Kidney (tissue), 14 donors: ENCODE measurements around the gene CD68. TPM values are rescaled to one million over a fixed set of nuclear protein-coding genes. Genes with fewer than 3 reads are reported as not detected.

Source experiments
- DNase-seq, 5 donors: peaks; one replicate each; pipeline ENCODE4 v3.0.0-alpha.2; 2013 to 2020
- FAIRE-seq: peaks from 2 replicates; lab custom pipeline; 2012; peaks lifted over from hg19 to GRCh38; lab: Jason Lieb, UNC
- H3K27ac ChIP-seq, 2 donors: one replicate each; pipeline ENCODE4 v1.7.0; 2013; ENCODE audit warnings: low read depth in 2 of 2, low read length in 2 of 2, inconsistent platforms in 1 of 2
- H3K27me3 ChIP-seq: one replicate; pipeline ENCODE4 v1.7.1; 2013; ENCODE audit warnings: low read length, inconsistent platforms; ENCODE audit not compliant: control insufficient read depth, insufficient read depth
- H3K36me3 ChIP-seq, 3 donors: one replicate each; pipeline versions ENCODE4 v1.7.0 to v1.7.1; 2013; ENCODE audit warnings: low read length in 3 of 3, control low read depth in 1 of 3, inconsistent platforms in 1 of 3; ENCODE audit not compliant: insufficient read depth in 3 of 3, control insufficient read depth in 2 of 3
- H3K4me1 ChIP-seq, 3 donors: one replicate each; pipeline versions ENCODE4 v1.7.0 to v1.7.1; 2013; ENCODE audit warnings: low read length in 3 of 3, inconsistent platforms in 1 of 3, low read depth in 1 of 3; ENCODE audit not compliant: control insufficient read depth in 2 of 3, insufficient read depth in 2 of 3
- H3K4me3 ChIP-seq, 3 donors: one replicate each; pipeline versions ENCODE4 v1.7.0 to v1.8.1; 2013; ENCODE audit warnings: low read length in 3 of 3, control low read depth in 1 of 3, inconsistent platforms in 1 of 3
- H3K9ac ChIP-seq, 3 donors: one replicate each; pipeline versions ENCODE4 v1.7.0 to v1.7.1; 2013; ENCODE audit warnings: low read length in 3 of 3, control low read depth in 1 of 3, inconsistent platforms in 1 of 3
- H3K9me3 ChIP-seq, 3 donors: one replicate each; pipeline versions ENCODE4 v1.7.0 to v1.7.1; 2013; ENCODE audit warnings: low read length in 3 of 3, control low read depth in 1 of 3, inconsistent platforms in 1 of 3; ENCODE audit not compliant: control insufficient read depth in 2 of 3, insufficient read depth in 1 of 3
- intact Hi-C: fragments of 100-400 bp; cut with DNase I; formaldehyde crosslinking; loops from one replicate; pipeline ENCODE4 v1.11.1; 2022
- polyA plus RNA-seq: library from polyadenylated mRNA; stranded (reverse); fragments of 350-450 nt; fragmentation: Illumina TruSeq; extraction: RNeasy Lipid Tissue Mini Kit (QIAGEN cat#74804); gene quantifications from one replicate; pipeline ENCODE4 v1.2.3, GENCODE V29; 2014; ENCODE audit warnings: low read depth, low replicate concordance; ENCODE audit not compliant: insufficient read depth
- total RNA-seq: library from RNA; stranded (reverse); fragmentation: NEBNext Ultra II Directional; extraction: Animal tissue kit (Norgen Biotek cat#: 25700); gene quantifications from one replicate; pipeline ENCODE4 v1.2.1, GENCODE V29; 2021
- TF ChIP-seq, protein P1 (sequence below): IDR thresholded peaks from 3 replicates; pipeline ENCODE4 v1.5.1; 2012; ENCODE audit warnings: mild to moderate bottlenecking, moderate library complexity, borderline replicate concordance; ENCODE audit not compliant: insufficient read depth; ENCODE audit errors: extremely low read depth
- donor health status: control.
- donor health status: control.
- donor health status: control.
- donor health status: control.
- donor health status: control.
- donor health status: DM: yes; HTN: yes; CAD: no.
- donor health status: Normal renal cell carcinoma (clear cell type).

CD68 gene
- total and polyA plus RNA-seq, 2 donors from 2014 or later, result 38.3 to 92.6 TPM

DNA sequence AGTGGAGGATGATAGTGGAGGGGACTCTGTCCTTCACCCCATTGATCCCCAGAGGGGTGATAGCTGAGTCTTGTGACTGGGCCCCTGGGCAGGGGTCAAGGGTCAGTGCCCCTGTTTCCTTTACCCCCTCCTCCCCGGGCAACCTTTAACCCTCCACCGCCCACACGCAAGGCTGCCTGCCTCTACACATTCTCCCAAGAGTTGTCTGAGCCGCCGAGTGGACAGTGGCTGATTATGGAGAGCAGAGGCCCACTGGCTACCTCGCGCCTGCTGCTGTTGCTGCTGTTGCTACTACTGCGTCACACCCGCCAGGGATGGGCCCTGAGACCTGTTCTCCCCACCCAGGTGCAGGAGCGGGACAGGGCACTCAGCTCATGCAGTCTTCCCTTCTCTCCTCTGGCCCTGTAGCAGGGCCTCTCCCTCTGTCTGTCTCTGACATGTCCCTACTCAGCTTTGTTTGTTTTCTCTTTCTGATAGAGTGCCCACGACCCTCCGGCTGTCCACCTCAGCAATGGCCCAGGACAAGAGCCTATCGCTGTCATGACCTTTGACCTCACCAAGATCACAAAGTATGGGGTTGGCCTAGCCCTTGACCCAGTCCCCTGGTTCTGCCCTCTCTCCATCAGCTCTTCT lies 50.6 kb downstream of the CD68 start, which contains the start of gene SHBG:
Gene SHBG (plus strand): TSS at position 197 of the 633 bp plus-strand sequence. CDS start 38 bp downstream, at position 235.
- intact Hi-C loops, result no loop called here
- Histone ChIP-seq H3K9ac (no peak within 1 kb of the TSS), H3K27me3 (no peaks in the 10 kb centered on the region), H3K27ac (no peak within 1 kb of the TSS), H3K36me3 (no peaks in the 10 kb centered on the region), H3K4me3 (no peak within 1 kb of the TSS), H3K4me1 (peaks cover 0 to 9% (median 9%) of the 10 kb centered on the region in 3 donors), H3K9me3 (no peaks in the 10 kb centered on the region)
- TF ChIP-seq, protein P1, sequence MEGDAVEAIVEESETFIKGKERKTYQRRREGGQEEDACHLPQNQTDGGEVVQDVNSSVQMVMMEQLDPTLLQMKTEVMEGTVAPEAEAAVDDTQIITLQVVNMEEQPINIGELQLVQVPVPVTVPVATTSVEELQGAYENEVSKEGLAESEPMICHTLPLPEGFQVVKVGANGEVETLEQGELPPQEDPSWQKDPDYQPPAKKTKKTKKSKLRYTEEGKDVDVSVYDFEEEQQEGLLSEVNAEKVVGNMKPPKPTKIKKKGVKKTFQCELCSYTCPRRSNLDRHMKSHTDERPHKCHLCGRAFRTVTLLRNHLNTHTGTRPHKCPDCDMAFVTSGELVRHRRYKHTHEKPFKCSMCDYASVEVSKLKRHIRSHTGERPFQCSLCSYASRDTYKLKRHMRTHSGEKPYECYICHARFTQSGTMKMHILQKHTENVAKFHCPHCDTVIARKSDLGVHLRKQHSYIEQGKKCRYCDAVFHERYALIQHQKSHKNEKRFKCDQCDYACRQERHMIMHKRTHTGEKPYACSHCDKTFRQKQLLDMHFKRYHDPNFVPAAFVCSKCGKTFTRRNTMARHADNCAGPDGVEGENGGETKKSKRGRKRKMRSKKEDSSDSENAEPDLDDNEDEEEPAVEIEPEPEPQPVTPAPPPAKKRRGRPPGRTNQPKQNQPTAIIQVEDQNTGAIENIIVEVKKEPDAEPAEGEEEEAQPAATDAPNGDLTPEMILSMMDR, result no peak
- peak in 1 of 5 donors; percentile 57 for DNase-seq
- no peak for FAIRE-seq

Other genes starting within 250 kb of the CD68 start
- 26.0 TPM for gene ACAP1, start 243.1 kb upstream of the CD68 start, total RNA-seq
- gene ACAP1, start 243.1 kb upstream of the CD68 start, polyA plus RNA-seq, result 9.9 TPM
- 14.4 TPM for gene KCTD11, start 227.5 kb upstream of the CD68 start, total RNA-seq
- 7.2 TPM for gene KCTD11, start 227.5 kb upstream of the CD68 start, polyA plus RNA-seq
- gene TMEM95, start 224.5 kb upstream of the CD68 start, total RNA-seq, result not detected
- not detected for gene TMEM95, start 224.5 kb upstream of the CD68 start, polyA plus RNA-seq
- 9.3 TPM for gene TNK1, start 198.5 kb upstream of the CD68 start, total RNA-seq
- 7.6 TPM for gene TNK1, start 198.5 kb upstream of the CD68 start, polyA plus RNA-seq
- gene PLSCR3, start 185.1 kb upstream of the CD68 start, total RNA-seq, result 35.0 TPM
- gene PLSCR3, start 185.1 kb upstream of the CD68 start, polyA plus RNA-seq, result 26.4 TPM
- 55.8 TPM for gene TMEM256, start 175.5 kb upstream of the CD68 start, total RNA-seq
- gene TMEM256, start 175.5 kb upstream of the CD68 start, polyA plus RNA-seq, result 389 TPM
- gene NLGN2, start 171.8 kb upstream of the CD68 start, total RNA-seq, result 23.4 TPM
- 7.3 TPM for gene NLGN2, start 171.8 kb upstream of the CD68 start, polyA plus RNA-seq
- not detected for gene SPEM1, start 159.3 kb upstream of the CD68 start, total RNA-seq
- gene SPEM1, start 159.3 kb upstream of the CD68 start, polyA plus RNA-seq, result not detected
- not detected for gene SPEM2, start 154.0 kb upstream of the CD68 start, total RNA-seq
- gene SPEM2, start 154.0 kb upstream of the CD68 start, polyA plus RNA-seq, result not detected
- gene SPEM3, start 150.8 kb upstream of the CD68 start, total RNA-seq, result not detected
- gene SPEM3, start 150.8 kb upstream of the CD68 start, polyA plus RNA-seq, result not detected
- 10.0 TPM for gene TMEM102, start 144.2 kb upstream of the CD68 start, total RNA-seq
- gene TMEM102, start 144.2 kb upstream of the CD68 start, polyA plus RNA-seq, result 10.0 TPM
- 1.4 TPM for gene FGF11, start 140.1 kb upstream of the CD68 start, total RNA-seq
- gene FGF11, start 140.1 kb upstream of the CD68 start, polyA plus RNA-seq, result 7.7 TPM
- 11.9 TPM for gene CHRNB1, start 134.6 kb upstream of the CD68 start, total RNA-seq
- 19.3 TPM for gene CHRNB1, start 134.6 kb upstream of the CD68 start, polyA plus RNA-seq
- 64.8 TPM for gene ZBTB4, start 100.0 kb upstream of the CD68 start, total RNA-seq
- gene ZBTB4, start 100.0 kb upstream of the CD68 start, polyA plus RNA-seq, result 23.2 TPM
- not detected for gene SLC35G6, start 98.2 kb upstream of the CD68 start, total RNA-seq
- not detected for gene SLC35G6, start 98.2 kb upstream of the CD68 start, polyA plus RNA-seq
- 133 TPM for gene POLR2A, start 95.3 kb upstream of the CD68 start, total RNA-seq
- 18.6 TPM for gene POLR2A, start 95.3 kb upstream of the CD68 start, polyA plus RNA-seq
- 48.0 TPM for gene TNFSF12, start 30.6 kb upstream of the CD68 start, total RNA-seq
- 61.8 TPM for gene TNFSF12, start 30.6 kb upstream of the CD68 start, polyA plus RNA-seq
- gene TNFSF13, start 20.9 kb upstream of the CD68 start, total RNA-seq, result 99.2 TPM
- 68.6 TPM for gene TNFSF13, start 20.9 kb upstream of the CD68 start, polyA plus RNA-seq
- gene SENP3, start 17.7 kb upstream of the CD68 start, total RNA-seq, result 43.5 TPM
- 50.3 TPM for gene SENP3, start 17.7 kb upstream of the CD68 start, polyA plus RNA-seq
- 54.2 TPM for gene MPDU1, start 4.2 kb downstream of the CD68 start, total RNA-seq
- gene MPDU1, start 4.2 kb downstream of the CD68 start, polyA plus RNA-seq, result 145 TPM
- 0.88 TPM for gene SOX15, start 10.5 kb downstream of the CD68 start, total RNA-seq
- gene SOX15, start 10.5 kb downstream of the CD68 start, polyA plus RNA-seq, result 0.80 TPM
- 29.3 TPM for gene FXR2, start 35.3 kb downstream of the CD68 start, total RNA-seq
- 59.2 TPM for gene FXR2, start 35.3 kb downstream of the CD68 start, polyA plus RNA-seq
- 74.7 TPM for gene SAT2, start 48.2 kb downstream of the CD68 start, total RNA-seq
- 430 TPM for gene SAT2, start 48.2 kb downstream of the CD68 start, polyA plus RNA-seq
- gene SHBG, start 50.5 kb downstream of the CD68 start, total RNA-seq, result 0.57 TPM
- gene SHBG, start 50.5 kb downstream of the CD68 start, polyA plus RNA-seq, result 4.6 TPM
- gene ATP1B2, start 71.3 kb downstream of the CD68 start, total RNA-seq, result 7.6 TPM
- 12.8 TPM for gene ATP1B2, start 71.3 kb downstream of the CD68 start, polyA plus RNA-seq
- 66.9 TPM for gene TP53, start 107.9 kb downstream of the CD68 start, total RNA-seq
- gene TP53, start 107.9 kb downstream of the CD68 start, polyA plus RNA-seq, result 14.8 TPM
- 6.5 TPM for gene WRAP53, start 108.8 kb downstream of the CD68 start, total RNA-seq
- 10.8 TPM for gene WRAP53, start 108.8 kb downstream of the CD68 start, polyA plus RNA-seq
- 3.5 TPM for gene EFNB3, start 125.6 kb downstream of the CD68 start, total RNA-seq
- gene EFNB3, start 125.6 kb downstream of the CD68 start, polyA plus RNA-seq, result 2.3 TPM
- gene DNAH2, start 138.1 kb downstream of the CD68 start, total RNA-seq, result 0.66 TPM
- 0.17 TPM for gene DNAH2, start 138.1 kb downstream of the CD68 start, polyA plus RNA-seq